HepG2 (cell line): ENCODE measurements around the gene CPM. TPM values are rescaled to one million over a fixed set of nuclear protein-coding genes. Genes with fewer than 3 reads are reported as not detected.

Experiments
- ADNP ChIP-seq: sonication (generic); formaldehyde crosslinking; IDR thresholded peaks from 2 replicates; pipeline ENCODE4 v1.4.0; 2020; ENCODE audit warnings: missing genetic modification reagents
- AKAP8 ChIP-seq: sonication (generic); formaldehyde crosslinking; IDR thresholded peaks from 2 replicates; pipeline ENCODE4 v1.5.1; 2020; ENCODE audit warnings: mild to moderate bottlenecking, missing genetic modification reagents
- ATM ChIP-seq: fragments of 450-650 bp; IDR thresholded peaks from 2 replicates; pipeline ENCODE4 v1.7.1; 2017; ENCODE audit warnings: mild to moderate bottlenecking, borderline replicate concordance
- ERF ChIP-seq: IDR thresholded peaks from 2 replicates; pipeline ENCODE4 v1.6.1; 2018; ENCODE audit warnings: missing biosample characterization, missing genetic modification reagents
- HNF4G ChIP-seq, 2 experiments: sonication (generic) in 1 of 2; formaldehyde crosslinking in 1 of 2; IDR thresholded peaks; 2 replicates each; pipeline versions ENCODE4 v1.4.0 to v1.6.1; 2011 to 2020; ENCODE audit warnings: borderline replicate concordance in 2 of 2, low read depth in 2 of 2, mild to moderate bottlenecking in 2 of 2, low read length in 1 of 2, missing genetic modification reagents in 1 of 2, moderate library complexity in 1 of 2
- MIER2 ChIP-seq: IDR thresholded peaks from 2 replicates; pipeline ENCODE4 v1.6.1; 2016; ENCODE audit warnings: missing biosample characterization, missing genetic modification reagents
- MNT ChIP-seq: fragments of 450-650 bp; IDR thresholded peaks from 2 replicates; pipeline ENCODE4 v1.6.1; 2016
- NFE2L2 ChIP-seq: fragments of 150-350 bp; IDR thresholded peaks from 2 replicates; pipeline ENCODE4 v1.6.1; 2014; ENCODE audit warnings: low read length
- ONECUT2 ChIP-seq: sonication (generic); formaldehyde crosslinking; IDR thresholded peaks from 2 replicates; pipeline ENCODE4 v1.4.0; 2020; ENCODE audit warnings: missing genetic modification reagents
- SAP130 ChIP-seq: IDR thresholded peaks from 2 replicates; pipeline ENCODE4 v1.6.1; 2016; ENCODE audit warnings: low read depth
- SKI ChIP-seq: fragments of 450-650 bp; IDR thresholded peaks from one replicate; pipeline ENCODE4 v1.6.1; 2018; ENCODE audit warnings: mild to moderate bottlenecking; ENCODE audit not compliant: partially characterized antibody
- THAP8 ChIP-seq: sonication (generic); formaldehyde crosslinking; IDR thresholded peaks from 2 replicates; pipeline ENCODE4 v1.5.1; 2020; ENCODE audit warnings: missing genetic modification reagents, mild to moderate bottlenecking, borderline replicate concordance
- UBTF ChIP-seq: sonication (generic); formaldehyde crosslinking; IDR thresholded peaks from 2 replicates; pipeline ENCODE4 v1.4.0; 2020; ENCODE audit warnings: mild to moderate bottlenecking, missing genetic modification reagents
- YY1 ChIP-seq: IDR thresholded peaks from 2 replicates; pipeline ENCODE4 v1.6.1; 2011; ENCODE audit warnings: low read length, low read depth, moderate library complexity, mild to moderate bottlenecking; ENCODE audit not compliant: insufficient read depth, insufficient replicate concordance
- ZC3H13 ChIP-seq: sonication (generic); formaldehyde crosslinking; IDR thresholded peaks from 2 replicates; pipeline ENCODE4 v1.8.1; 2023; ENCODE audit warnings: mild to moderate bottlenecking, missing genetic modification reagents, moderate library complexity
- ZFP90 ChIP-seq: sonication (generic); formaldehyde crosslinking; IDR thresholded peaks from 2 replicates; pipeline ENCODE4 v1.8.0; 2022; ENCODE audit warnings: missing genetic modification reagents, mild to moderate bottlenecking, inconsistent platforms, borderline replicate concordance
- ZIK1 ChIP-seq: sonication (generic); formaldehyde crosslinking; IDR thresholded peaks from 2 replicates; pipeline ENCODE4 v1.5.0; 2020; ENCODE audit warnings: mild to moderate bottlenecking, low read depth, missing genetic modification reagents, borderline replicate concordance
- ZNF232 ChIP-seq: sonication (generic); formaldehyde crosslinking; IDR thresholded peaks from 2 replicates; pipeline ENCODE4 v1.4.0; 2020; ENCODE audit warnings: missing genetic modification reagents, borderline replicate concordance
- ZNF235 ChIP-seq: sonication (generic); formaldehyde crosslinking; IDR thresholded peaks from 2 replicates; pipeline ENCODE4 v1.8.1; 2023; ENCODE audit warnings: mild to moderate bottlenecking, missing genetic modification reagents, borderline replicate concordance
- ZNF589 ChIP-seq: sonication (generic); formaldehyde crosslinking; conservative IDR thresholded peaks from 2 replicates; pipeline ENCODE4 v1.8.0; 2022; ENCODE audit warnings: mild to moderate bottlenecking, moderate library complexity, missing genetic modification reagents
- ZNF773 ChIP-seq: sonication (generic); formaldehyde crosslinking; IDR thresholded peaks from 2 replicates; pipeline ENCODE4 v1.4.0; 2020; ENCODE audit warnings: missing genetic modification reagents, borderline replicate concordance
- ZNF781 ChIP-seq: sonication (generic); formaldehyde crosslinking; IDR thresholded peaks from 2 replicates; pipeline ENCODE4 v1.5.1; 2020; ENCODE audit warnings: borderline replicate concordance, mild to moderate bottlenecking, missing genetic modification reagents; ENCODE audit errors: not compliant biosample characterization
- polyA plus RNA-seq, 8 experiments: library from polyadenylated mRNA; depleted of rRNA in 3 of 8; stranded (reverse) in 7 of 8; unstranded in 1 of 8; fragments of >200 nt; fragmentation: Illumina TruSeq in 4 of 8; extraction: Trizol in 4 of 8; gene quantifications; 2 replicates each; pipeline versions ENCODE4 v1.2.1 to v1.2.3, GENCODE V29; 2011 to 2016; ENCODE audit warnings: low read depth in 4 of 8, missing spikeins in 1 of 8, mixed read lengths in 1 of 8; ENCODE audit not compliant: insufficient read depth in 1 of 8
- total RNA-seq, 5 experiments: library from RNA; depleted of rRNA; stranded (reverse); fragments of >200 nt; fragmentation: Illumina TruSeq; extraction: Trizol; gene quantifications; 2 replicates each; pipeline ENCODE4 v1.2.3, GENCODE V29; 2016; ENCODE audit warnings: low read depth in 1 of 5
- TF ChIP-seq, protein P1 (sequence below): sonication (generic); formaldehyde crosslinking; IDR thresholded peaks from 2 replicates; pipeline ENCODE4 v1.4.0; 2020; ENCODE audit warnings: low read depth, mild to moderate bottlenecking, missing genetic modification reagents

The CPM gene
- total and polyA plus RNA-seq, 2 of the 13 experiments (the other 11 are each of a cell fraction or from before 2014, with no cell fraction given) = not detected

GRCh38 chr12:68807576-68808387, 125.2 kb downstream of the CPM start, which contains the start of gene MDM2 (continued):
- TF ChIP-seq MNT (peak; percentile 54), AKAP8 (CRISPR knock-in tag) (no peak; the same call in 1 of the 2 replicates), HNF4G (IDR thresholded peaks at IDR 0.05; ENCODE audit: borderline replicate concordance, low read depth, low read length) (peak; percentile 17; the same call in 1 of the 2 replicates), HNF4G (CRISPR knock-in tag; IDR thresholded peaks at IDR 0.05; ENCODE audit: borderline replicate concordance, low read depth) (no peak), SKI (peak; percentile 75), MIER2 (CRISPR knock-in tag) (no peak), ZC3H13 (CRISPR knock-in tag) (peak; percentile 98), ZFP90 (CRISPR knock-in tag) (no peak), ZIK1 (0 out of 2 replicates have a peak, but pooled peaks have one; percentile 35), ZNF232 (CRISPR knock-in tag) (no peak; the same call in 1 of the 2 replicates), YY1 (peak; percentile 75), ATM (no peak), NFE2L2 (no peak), SAP130 (peak; percentile 88), ERF (CRISPR knock-in tag) (peak; percentile 87), ZNF781 (CRISPR knock-in tag) (no peak), ZNF235 (CRISPR knock-in tag) (no peak), ZNF773 (peak; percentile 30; the same call in 1 of the 2 replicates), ADNP (CRISPR knock-in tag) (no peak), ONECUT2 (no peak), ZNF589 (CRISPR knock-in tag) (peak; percentile 66; the same call in 1 of the 2 replicates), THAP8 (CRISPR knock-in tag) (peak; percentile 33; the same call in 1 of the 2 replicates), UBTF (CRISPR knock-in tag) (peak; percentile 48; the same call in 1 of the 2 replicates)
- TF ChIP-seq, protein P1, sequence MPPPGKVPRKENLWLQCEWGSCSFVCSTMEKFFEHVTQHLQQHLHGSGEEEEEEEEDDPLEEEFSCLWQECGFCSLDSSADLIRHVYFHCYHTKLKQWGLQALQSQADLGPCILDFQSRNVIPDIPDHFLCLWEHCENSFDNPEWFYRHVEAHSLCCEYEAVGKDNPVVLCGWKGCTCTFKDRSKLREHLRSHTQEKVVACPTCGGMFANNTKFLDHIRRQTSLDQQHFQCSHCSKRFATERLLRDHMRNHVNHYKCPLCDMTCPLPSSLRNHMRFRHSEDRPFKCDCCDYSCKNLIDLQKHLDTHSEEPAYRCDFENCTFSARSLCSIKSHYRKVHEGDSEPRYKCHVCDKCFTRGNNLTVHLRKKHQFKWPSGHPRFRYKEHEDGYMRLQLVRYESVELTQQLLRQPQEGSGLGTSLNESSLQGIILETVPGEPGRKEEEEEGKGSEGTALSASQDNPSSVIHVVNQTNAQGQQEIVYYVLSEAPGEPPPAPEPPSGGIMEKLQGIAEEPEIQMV (CRISPR knock-in tag) = 0 out of 2 replicates have a peak, but pooled peaks have one; percentile 25
